KMS-11 (cell line): ENCODE measurements around the gene CAPN6.

Source experiments
- H2AFZ ChIP-seq: fragments of 200-600 bp; sonication (generic); 2 replicates; pipeline ENCODE4 v1.6.1; 2016; ENCODE audit warnings: antibody characterized with exemption, mixed run types, low read depth
- H3K27ac ChIP-seq: fragments of 200-600 bp; sonication (generic); 2 replicates; pipeline ENCODE4 v1.6.1; 2016; ENCODE audit warnings: mild to moderate bottlenecking, mixed run types
- H3K27me3 ChIP-seq: fragments of 200-600 bp; sonication (generic); 2 replicates; pipeline ENCODE4 v1.6.1; 2017; ENCODE audit warnings: mild to moderate bottlenecking, low read depth, mixed run types, moderate library complexity; ENCODE audit not compliant: insufficient read depth
- H3K36me3 ChIP-seq: fragments of 200-600 bp; sonication (generic); 2 replicates; pipeline ENCODE4 v1.6.1; 2017; ENCODE audit warnings: mild to moderate bottlenecking, mixed run types; ENCODE audit not compliant: insufficient read depth
- H3K4me1 ChIP-seq: fragments of 200-600 bp; sonication (generic); 2 replicates; pipeline ENCODE4 v1.6.1; 2016; ENCODE audit warnings: mild to moderate bottlenecking, low read depth, mixed run types; ENCODE audit not compliant: poor library complexity, severe bottlenecking
- H3K4me2 ChIP-seq: fragments of 200-600 bp; sonication (generic); 2 replicates; pipeline ENCODE4 v1.7.0; 2016; ENCODE audit warnings: mild to moderate bottlenecking, mixed run types
- H3K4me3 ChIP-seq: fragments of 200-600 bp; sonication (generic); IDR thresholded peaks from 2 replicates; pipeline ENCODE4 v1.6.1; 2017; ENCODE audit warnings: low read depth, low read length, mixed read lengths; ENCODE audit not compliant: insufficient read depth
- H3K79me2 ChIP-seq: fragments of 200-600 bp; sonication (generic); 2 replicates; pipeline ENCODE4 v1.6.1; 2016; ENCODE audit warnings: low read depth, mixed run types; ENCODE audit not compliant: insufficient read depth
- H3K9ac ChIP-seq: fragments of 200-600 bp; sonication (generic); 2 replicates; pipeline ENCODE4 v1.6.1; 2016; ENCODE audit warnings: mild to moderate bottlenecking, mixed run types
- H4K20me1 ChIP-seq: fragments of 200-600 bp; sonication (generic); 2 replicates; pipeline ENCODE4 v1.6.1; 2016; ENCODE audit warnings: mild to moderate bottlenecking, mixed run types; ENCODE audit not compliant: insufficient read depth
- CTCF ChIP-seq: fragments of 200-600 bp; sonication (generic); conservative IDR thresholded peaks from 2 replicates; pipeline ENCODE4 v1.6.1; 2017; ENCODE audit warnings: low read depth, mild to moderate bottlenecking, antibody characterized with exemption, low read length, moderate library complexity, mixed read lengths

CAPN6 gene

DNA sequence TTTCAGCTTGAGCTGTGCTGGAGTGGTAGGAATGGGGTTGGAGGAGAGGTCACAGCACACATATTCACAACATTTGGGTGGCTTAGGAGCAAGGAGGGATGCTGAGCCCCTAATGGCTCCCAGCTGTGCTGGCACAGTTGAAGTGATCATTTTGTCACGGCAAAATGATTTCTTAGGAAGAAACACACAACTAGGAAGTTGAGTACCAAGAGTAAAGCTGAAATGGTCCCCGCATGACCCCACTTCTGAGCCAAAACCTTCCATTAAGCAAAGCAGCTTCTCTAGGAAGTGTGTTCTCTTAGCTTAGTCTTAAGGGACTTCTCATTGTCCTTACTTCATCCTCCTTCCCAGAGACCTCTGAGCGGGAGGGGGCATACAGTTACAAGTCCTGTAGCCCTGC, 12.6 kb downstream of the CAPN6 start:
- Histone ChIP-seq H3K27ac (no peak overlapping the region), H3K27me3 (no peaks in the 10 kb centered on the region), H3K79me2 (no peaks in the 10 kb centered on the region), H3K4me2 (no peak overlapping the region), H3K9ac (no peak overlapping the region), H3K4me1 (peaks cover 6% of the 10 kb centered on the region), H3K4me3 (no peak overlapping the region), H4K20me1 (no peaks in the 10 kb centered on the region), H3K36me3 (no peaks in the 10 kb centered on the region), H2AFZ (no peak overlapping the region)
- no peak for TF ChIP-seq CTCF

DNA sequence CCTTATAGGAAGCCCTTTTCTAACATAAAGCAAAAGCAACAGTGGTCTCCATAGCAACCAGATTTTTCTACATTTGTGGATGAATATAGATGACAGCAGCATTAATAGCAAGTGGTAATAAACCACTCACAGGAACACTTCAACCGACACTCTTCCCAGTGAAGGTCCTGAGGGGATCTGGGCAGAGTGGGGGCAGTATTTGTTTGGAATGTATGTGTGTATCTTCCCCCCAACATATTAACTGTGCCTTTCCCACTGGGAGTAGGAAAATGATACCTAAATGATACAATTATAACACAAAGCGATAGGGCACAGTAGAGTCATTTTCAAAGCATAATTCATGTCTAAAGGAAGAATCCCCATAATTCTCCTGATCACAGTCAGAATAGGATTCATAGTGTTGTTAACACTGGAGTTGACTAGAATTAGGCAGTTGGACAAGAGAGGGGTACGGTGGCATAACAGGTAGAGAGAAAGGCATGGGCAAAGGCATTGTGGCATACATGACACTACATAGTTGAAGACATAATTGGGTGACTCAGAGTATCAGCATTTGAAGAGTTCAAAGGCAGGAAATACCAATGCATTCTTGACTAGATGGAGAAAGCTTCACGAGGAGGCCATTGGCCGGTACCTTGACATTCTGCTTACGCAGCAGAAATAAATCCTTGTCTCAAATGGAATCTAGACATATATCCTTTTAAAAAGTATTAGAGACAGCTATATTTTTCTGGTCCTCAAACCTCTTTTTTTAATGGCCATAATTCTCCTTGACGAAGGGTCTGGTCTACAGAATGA, 15.2 kb downstream of the CAPN6 start:
- Histone ChIP-seq H3K27ac (no peak overlapping the region), H4K20me1 (no peaks in the 10 kb centered on the region), H3K79me2 (no peaks in the 10 kb centered on the region), H3K4me1 (peaks cover 6% of the 10 kb centered on the region), H3K4me2 (no peak overlapping the region), H3K36me3 (no peaks in the 10 kb centered on the region), H3K9ac (no peak overlapping the region), H3K27me3 (no peaks in the 10 kb centered on the region), H3K4me3 (no peak overlapping the region), H2AFZ (no peak overlapping the region)
- TF ChIP-seq CTCF: no peak

DNA sequence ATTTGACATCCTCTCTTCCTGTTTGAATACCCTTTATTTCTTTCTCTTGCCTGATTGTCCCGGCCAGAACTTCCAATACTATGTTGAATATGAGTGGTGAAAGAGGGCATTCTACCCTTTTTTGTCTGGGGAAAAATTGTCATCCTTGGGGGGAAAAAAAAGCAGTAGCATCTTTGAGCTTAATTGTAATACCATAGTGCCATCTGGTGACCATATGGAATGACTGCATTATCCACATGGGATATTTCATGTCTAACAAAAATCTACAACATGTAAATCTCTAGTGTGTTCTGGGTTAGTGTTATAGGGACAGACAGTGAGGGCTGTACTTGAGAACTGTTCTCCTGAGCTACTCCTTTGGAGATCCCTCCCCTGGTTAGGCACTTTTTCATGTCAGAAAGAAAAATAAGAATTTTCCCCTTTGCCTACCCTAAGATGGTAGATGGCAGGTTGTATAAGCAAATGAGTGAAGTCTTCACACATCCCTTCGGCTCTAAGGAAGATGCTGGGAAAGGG, 26.0 kb downstream of the CAPN6 start:
- Histone ChIP-seq H3K27me3 (no peaks in the 10 kb centered on the region), H4K20me1 (no peaks in the 10 kb centered on the region), H3K79me2 (no peaks in the 10 kb centered on the region), H3K4me1 (no peaks in the 10 kb centered on the region), H3K36me3 (no peaks in the 10 kb centered on the region), H2AFZ (no peak overlapping the region), H3K27ac (no peak overlapping the region), H3K9ac (no peak overlapping the region), H3K4me2 (no peak overlapping the region), H3K4me3 (no peak overlapping the region)
- TF ChIP-seq CTCF: peak; percentile 51

- H2AFZ ChIP-seq: no peak overlapping the region
- no peaks in the 10 kb centered on the region for H3K4me1 ChIP-seq
- H3K36me3 ChIP-seq: no peaks in the 10 kb centered on the region
- H3K27ac ChIP-seq: no peak overlapping the region
- H3K4me3 ChIP-seq: no peak overlapping the region
- H3K4me2 ChIP-seq: no peak overlapping the region
- no peaks in the 10 kb centered on the region for H3K79me2 ChIP-seq
- no peaks in the 10 kb centered on the region for H4K20me1 ChIP-seq
- no peak for TF ChIP-seq CTCF
- no peaks in the 10 kb centered on the region for H3K27me3 ChIP-seq
- no peak overlapping the region for H3K9ac ChIP-seq
Measured at GRCh38 chrX:111216293-111216801, 53.9 kb downstream of the CAPN6 start.
